Spleen (tissue), 7 donors: ENCODE results near the gene EPHB1.

Experiments
- CTCF ChIP-seq, 11 experiments: fragments of 200-600 bp in 7 of 11; fragments of 450-650 bp in 4 of 11; sonication (generic) in 4 of 11; IDR thresholded peaks in 8 of 11; conservative IDR thresholded peaks in 3 of 11; 1 replicate in 7 of 11; 2 replicates in 4 of 11; pipeline versions ENCODE4 v1.4.0 to v1.8.0; 2016 to 2021; ENCODE audit warnings: antibody characterized with exemption in 11 of 11, inconsistent platforms in 4 of 11, mild to moderate bottlenecking in 1 of 11
- POLR2A ChIP-seq, 3 donors: fragments of 450-650 bp; IDR thresholded peaks; one replicate each; pipeline ENCODE4 v1.5.1; 2017; ENCODE audit warnings: antibody characterized with exemption in 3 of 3, mild to moderate bottlenecking in 1 of 3
- POLR2AphosphoS5 ChIP-seq, 3 donors: sonication (generic); formaldehyde crosslinking; IDR thresholded peaks; one replicate each; pipeline ENCODE4 v1.5.1; 2017; ENCODE audit warnings: antibody characterized with exemption in 3 of 3
- donor health status: DM: no; HTN: no; CAD: no; lungs with moderate emphysema.
- donor health status: DM: no; HTN: no; CAD: no.
- donor health status: DM: no; HTN: no; CAD: no.

GRCh38 chr3:135229018-135229495 lies 434.0 kb downstream of the EPHB1 start:
- TF ChIP-seq CTCF (IDR thresholded peaks at IDR 0.05 in 8 of 11, conservative IDR thresholded peaks at IDR 0.05 in 3 of 11) (no peak), POLR2AphosphoS5 (IDR thresholded peaks at IDR 0.05) (no peak), POLR2A (IDR thresholded peaks at IDR 0.05) (no peak)
